KG1 (cell line): ENCODE measurements around the gene GNB3.
A peak's percentile ranks its signal among the peaks of the same experiment; 100 is the strongest.

ENCODE experiments used
- DNase-seq: peaks from one replicate; lab custom pipeline; 2025; lab: John Stamatoyannopoulos, UW

Gene GNB3

DNA sequence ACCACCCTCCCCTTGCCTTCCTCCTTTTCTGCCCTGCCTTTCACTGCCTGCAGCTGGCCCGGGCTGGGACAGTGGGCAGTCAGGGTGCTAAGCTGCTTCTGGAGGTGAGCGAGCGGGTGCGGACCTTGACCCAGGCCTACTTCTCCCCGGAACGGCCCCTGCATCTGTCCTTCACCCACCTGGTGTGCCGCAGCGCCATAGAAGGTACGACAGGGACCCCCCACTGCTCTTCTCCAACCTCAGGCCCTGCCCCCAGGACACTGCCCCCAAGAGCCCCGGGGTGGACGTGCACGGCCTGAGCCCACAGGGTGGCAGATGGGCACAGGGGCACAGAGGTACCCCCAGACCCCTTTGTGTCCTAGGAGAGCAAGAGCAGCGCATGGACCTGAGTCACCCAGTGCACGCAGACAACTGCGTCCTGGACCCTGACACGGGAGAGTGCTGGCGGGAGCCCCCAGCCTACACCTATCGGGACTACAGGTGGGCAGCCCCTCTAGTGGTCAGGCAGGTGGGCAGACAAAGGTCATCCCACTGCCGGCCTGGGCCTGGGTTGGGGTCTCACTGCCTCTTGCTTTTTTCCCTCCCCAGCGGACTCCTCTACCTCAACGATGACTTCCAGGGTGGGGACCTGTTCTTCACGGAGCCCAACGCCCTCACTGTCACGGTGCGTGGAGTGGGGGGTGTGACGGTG lies 3.2 kb upstream of the GNB3 start:
- DNase-seq = no peak

DNA sequence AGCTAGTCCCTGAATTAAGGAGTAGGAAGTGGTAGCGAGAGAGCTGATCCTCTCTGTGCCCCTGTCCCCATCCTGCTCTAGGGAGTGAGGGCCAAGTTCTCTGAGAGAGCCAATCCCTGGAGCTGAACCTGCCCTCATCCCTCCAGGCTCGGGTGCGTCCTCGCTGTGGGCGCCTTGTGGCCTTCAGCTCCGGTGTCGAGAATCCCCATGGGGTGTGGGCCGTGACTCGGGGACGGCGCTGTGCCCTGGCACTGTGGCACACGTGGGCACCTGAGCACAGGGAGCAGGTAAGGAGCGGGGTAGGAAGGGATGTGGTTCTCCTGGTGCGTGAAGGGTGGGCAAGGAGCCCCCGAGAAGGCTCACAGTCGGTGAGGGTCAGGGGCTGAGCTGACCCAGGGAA lies 1.9 kb upstream of the GNB3 start:
- no peak for DNase-seq

- no peak for DNase-seq
These were observed 1.1 kb upstream of the GNB3 start for GRCh38 chr12:6839482-6840201.

- no peak for DNase-seq
These were observed 395 bp upstream of the GNB3 start for GRCh38 chr12:6840330-6840729.

GRCh38 chr12:6842075-6842474 lies 1.4 kb downstream of the GNB3 start:
- no peak for DNase-seq

GRCh38 chr12:6843118-6843902 lies 2.6 kb downstream of the GNB3 start:
- DNase-seq = no peak

GRCh38 chr12:6845395-6845794 lies 4.7 kb downstream of the GNB3 start:
- no peak for DNase-seq

- no peak for DNase-seq
These were observed 5.7 kb downstream of the GNB3 start for GRCh38 chr12:6846316-6846869.

DNA sequence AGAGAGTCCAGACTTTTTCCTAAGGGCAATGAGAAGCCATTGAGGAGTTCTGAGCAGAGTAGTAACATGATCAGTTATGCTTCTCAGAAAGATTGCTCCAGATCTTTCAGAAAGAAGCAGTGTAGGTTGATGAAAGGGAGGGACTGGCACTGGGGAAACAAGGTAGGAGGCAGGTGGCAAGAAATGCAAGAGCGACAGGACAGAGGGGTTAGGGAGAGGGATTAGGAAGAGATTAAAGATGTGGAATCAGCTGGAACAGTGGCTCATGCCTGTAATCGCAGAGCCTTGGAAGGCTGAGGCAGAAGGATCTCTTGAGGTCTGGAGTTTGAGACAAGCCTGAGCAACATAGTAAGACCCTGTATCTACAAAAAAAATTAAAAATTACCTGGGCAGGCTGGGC lies 7.0 kb downstream of the GNB3 start:
- no peak for DNase-seq

DNA sequence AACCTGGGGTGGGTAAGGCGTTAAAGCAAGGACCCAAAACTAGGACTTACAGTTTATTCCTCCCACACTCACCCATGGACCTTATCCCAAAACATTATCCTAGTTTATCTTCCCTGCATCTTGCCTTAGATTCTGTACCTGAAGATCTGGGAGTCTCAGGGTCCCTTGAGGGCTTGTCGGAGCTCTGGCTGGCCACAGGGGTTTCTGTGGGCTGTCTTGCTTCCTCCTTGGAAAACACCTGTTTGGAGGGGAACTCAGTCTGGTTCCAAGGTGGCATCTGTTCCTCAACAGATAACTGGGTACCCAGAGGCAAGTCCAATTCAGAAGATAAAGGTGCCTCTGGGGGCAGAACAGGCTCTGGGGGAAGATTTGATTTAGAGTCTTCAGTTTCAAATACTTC lies 8.7 kb downstream of the GNB3 start:
- no peak for DNase-seq

GRCh38 chr12:6849976-6850560 lies 9.3 kb downstream of the GNB3 start:
- no peak for DNase-seq

DNA sequence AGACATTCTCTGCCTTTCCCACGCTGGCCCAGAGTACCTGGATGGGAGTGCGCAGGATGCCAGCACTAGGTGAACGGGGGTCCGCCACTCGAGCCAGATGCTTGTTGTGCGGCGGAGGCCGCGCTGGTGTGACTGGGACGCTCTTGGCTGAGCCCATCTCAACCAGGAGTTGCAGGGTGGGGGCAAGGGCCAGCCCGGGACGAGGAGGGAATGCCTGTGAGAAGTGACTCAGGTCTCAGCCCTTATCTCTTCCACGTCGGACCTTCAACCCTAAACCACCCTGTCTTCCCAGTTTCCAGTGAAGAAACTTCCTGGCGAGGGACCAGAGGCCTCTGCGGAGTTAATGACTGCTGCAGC lies 10.0 kb downstream of the GNB3 start:
- DNase-seq = no peak

GRCh38 chr12:6851153-6851920 lies 10.6 kb downstream of the GNB3 start, which contains the start of gene CDCA3:
CDCA3 (minus strand) TSS chr12:6851286; CDS start chr12:6850952, 334 bp downstream.
- peak; percentile 94 for DNase-seq

GRCh38 chr12:6851921-6852650 lies 11.4 kb downstream of the GNB3 start, which contains the start of gene USP5:
USP5 (plus strand) TSS chr12:6852150; CDS start chr12:6852180, 30 bp downstream.
- DNase-seq = peak; percentile 100

GRCh38 chr12:6852651-6853354 lies 12.1 kb downstream of the GNB3 start:
- DNase-seq = no peak

- DNase-seq = no peak
These were observed 12.9 kb downstream of the GNB3 start for GRCh38 chr12:6853626-6854025.

GRCh38 chr12:6854036-6854435 lies 13.3 kb downstream of the GNB3 start:
- no peak for DNase-seq

DNA sequence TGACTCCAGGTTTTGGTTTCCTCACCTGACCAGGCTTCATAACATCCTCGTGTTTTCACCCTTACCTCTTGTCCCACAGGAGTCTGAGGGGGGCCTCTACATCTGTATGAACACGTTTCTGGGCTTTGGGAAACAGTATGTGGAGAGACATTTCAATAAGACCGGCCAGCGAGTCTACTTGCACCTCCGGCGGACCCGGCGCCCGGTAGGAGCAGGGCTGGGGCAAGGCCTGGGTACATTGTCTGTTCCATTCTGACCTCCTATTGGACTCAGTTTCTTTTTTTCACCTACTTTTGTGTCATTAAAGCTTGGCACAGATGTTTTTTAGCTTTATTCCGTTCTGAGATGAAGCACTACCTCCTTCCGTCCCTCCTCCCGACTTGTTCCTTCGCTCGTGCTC lies 14.6 kb downstream of the GNB3 start:
- DNase-seq = no peak

- no peak for DNase-seq
These were observed 18.1 kb downstream of the GNB3 start for GRCh38 chr12:6858799-6859198.

- DNase-seq = no peak
These were observed 19.4 kb downstream of the GNB3 start for GRCh38 chr12:6860116-6860515.
